ENCODE results near the gene ITM2C.
A peak's percentile ranks its signal among the peaks of the same experiment; 100 is the strongest.

ITM2C gene

DNA sequence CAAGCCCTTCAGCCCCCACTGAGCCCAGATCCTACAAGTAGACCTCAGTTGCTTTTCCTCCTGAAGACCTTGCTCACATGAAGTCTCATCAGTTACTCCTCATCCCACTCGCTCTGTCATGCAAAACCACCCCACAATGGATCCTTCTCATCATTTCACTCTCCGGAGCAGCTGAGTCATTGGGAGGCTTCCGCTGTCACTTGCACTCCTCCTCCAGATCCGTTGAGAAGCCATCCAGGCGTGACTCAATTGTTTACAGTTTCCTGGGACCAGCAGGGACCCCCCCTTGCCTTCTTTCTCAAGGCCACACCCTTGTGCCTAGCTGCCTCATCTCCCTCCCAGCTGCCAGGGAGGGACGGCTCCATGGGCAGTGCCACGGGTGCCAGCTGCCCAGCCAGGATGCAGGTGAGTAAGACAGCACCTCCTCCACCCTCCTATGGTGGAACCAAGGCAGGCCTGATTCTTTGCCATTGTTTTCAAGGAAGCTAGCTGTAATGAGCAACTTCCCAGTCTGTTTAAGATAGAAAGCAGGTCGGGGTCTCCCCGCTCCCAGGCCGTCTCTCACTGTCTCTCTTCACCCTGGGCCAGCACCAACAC lies 44.0 kb downstream of the ITM2C start:
- DNase-seq = no peak

DNA sequence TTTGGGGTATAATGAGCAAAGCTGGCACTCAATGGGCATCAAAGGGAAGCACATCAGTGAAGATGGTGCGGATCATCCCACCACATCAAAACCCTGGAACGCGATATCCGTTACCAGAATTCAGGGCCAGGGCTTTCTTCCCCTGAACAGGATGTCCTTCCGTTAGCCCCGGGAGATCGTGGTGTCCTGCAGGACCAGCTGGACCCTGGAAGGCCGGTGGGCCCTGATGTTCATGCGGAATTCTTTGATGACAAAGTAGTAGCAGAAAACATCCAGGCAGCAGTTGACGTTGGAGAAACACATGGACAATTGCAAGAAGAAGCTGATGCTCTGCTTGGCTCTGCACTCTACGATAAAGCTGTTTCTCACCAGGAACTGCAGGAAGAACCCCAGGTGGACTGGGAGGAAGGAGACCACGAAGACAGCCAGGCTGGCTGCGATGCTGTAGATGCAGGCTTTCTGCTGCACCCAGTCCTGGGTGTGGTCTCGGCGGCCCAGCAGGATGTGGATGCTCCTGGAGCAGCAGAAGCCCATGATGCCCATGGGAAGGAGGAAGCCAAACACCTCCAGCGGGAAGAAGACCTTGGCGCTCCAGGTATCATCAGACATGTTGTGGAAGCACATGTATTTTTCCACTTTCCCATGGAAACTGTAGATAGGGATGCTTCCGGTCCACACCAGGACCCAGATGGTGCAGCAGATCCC lies 45.3 kb downstream of the ITM2C start:
- DNase-seq = no peak

DNA sequence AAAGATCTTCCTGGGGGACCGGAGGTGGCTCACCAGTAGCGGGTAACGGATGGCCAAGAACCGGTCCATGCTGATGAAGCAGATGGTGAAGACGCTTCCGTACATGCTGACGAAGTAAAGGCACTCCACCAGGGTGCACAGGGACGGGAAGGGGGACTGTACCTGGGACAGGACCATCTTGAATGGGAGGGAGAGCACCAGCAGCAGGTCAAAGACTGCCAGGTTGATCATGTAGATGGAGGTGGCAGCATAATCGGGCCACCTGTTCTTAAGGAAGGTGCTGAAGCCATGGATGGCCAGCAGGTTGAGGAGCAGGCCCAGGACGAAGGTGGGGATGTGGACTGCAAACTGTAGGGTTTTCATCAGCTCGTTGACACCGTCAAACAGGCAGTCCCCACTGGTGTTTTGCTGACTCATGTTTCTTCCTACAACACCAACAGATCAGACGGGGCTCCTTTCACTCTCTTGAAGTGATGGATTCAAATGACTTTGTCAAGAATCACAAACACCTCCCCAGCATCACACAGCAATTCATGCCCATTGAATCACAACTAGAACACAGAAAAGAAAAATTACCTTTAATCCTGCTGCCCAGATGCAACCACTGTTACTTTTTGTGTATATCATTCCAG lies 45.9 kb downstream of the ITM2C start:
- no peak for DNase-seq

GRCh38 chr2:230912046-230912445 lies 47.3 kb downstream of the ITM2C start:
- no peak for DNase-seq

- DNase-seq = no peak
These were observed 48.0 kb downstream of the ITM2C start for GRCh38 chr2:230912724-230913123.

GRCh38 chr2:230913406-230914143 lies 48.8 kb downstream of the ITM2C start:
- DNase-seq = peak in 1 of 2 donors; percentile 47

- no peak for DNase-seq
These were observed 50.1 kb downstream of the ITM2C start for GRCh38 chr2:230914886-230915285.

DNA sequence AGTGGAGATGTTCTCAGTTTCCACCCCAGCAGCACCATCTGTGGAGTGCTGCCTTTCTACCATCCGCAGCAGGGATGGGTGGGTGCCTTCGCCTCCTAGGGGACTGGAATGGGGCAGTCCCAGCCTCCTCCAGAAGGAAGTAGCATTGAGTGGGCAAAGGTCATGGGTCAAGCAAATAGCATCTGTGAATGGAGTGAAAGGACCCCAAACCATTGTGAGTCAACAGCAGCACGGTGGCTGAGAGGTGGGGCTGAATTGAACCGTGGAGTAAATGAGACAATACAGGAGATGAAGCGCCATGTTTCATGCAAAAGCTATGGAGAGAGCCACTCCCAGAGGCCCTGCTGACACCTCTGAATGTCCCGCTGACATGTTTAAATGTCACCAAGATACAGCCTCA lies 50.6 kb downstream of the ITM2C start:
- DNase-seq = no peak

GRCh38 chr2:230916218-230916617 lies 51.5 kb downstream of the ITM2C start:
- no peak for DNase-seq

GRCh38 chr2:230919240-230919639 lies 54.5 kb downstream of the ITM2C start:
- no peak for DNase-seq

- no peak for DNase-seq
These were observed 54.9 kb downstream of the ITM2C start for GRCh38 chr2:230919681-230920080.

GRCh38 chr2:230920167-230920566 lies 55.4 kb downstream of the ITM2C start:
- DNase-seq = no peak

- DNase-seq = no peak
These were observed 57.3 kb downstream of the ITM2C start for GRCh38 chr2:230921806-230922595.

- no peak for DNase-seq
These were observed 58.4 kb downstream of the ITM2C start for GRCh38 chr2:230922951-230923717.

- no peak for DNase-seq
These were observed 59.3 kb downstream of the ITM2C start for GRCh38 chr2:230924092-230924469.

GRCh38 chr2:230924470-230925341 lies 60.0 kb downstream of the ITM2C start, which contains the start of gene GPR55:
Gene GPR55, minus strand, starts transcription at chr2:230925242. Its CDS starts 14,280 bp downstream, at chr2:230910962.
- DNase-seq = peak in 1 of 2 donors; percentile 56

DNA sequence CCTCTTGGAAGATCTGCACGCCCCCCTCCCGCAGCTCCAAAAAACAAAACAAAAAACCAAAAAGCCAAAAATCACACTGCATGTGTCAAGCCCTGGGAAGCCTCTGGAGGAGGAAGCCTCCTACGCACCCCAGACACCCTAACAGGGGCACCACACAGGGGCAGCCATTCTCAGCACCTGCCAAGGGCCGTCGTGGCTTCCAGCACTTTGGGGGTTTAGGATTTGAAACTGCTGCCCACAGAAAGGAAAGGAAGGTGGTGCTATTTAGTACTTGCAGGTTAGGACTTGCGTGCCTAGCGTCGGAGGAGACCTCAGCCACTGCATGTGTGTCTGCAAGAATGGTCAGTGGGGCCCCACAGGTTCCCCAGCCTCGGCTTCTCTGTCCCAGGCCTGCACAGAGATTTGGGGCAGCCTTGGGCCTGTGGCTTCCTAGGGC lies 60.7 kb downstream of the ITM2C start:
- DNase-seq = no peak

- DNase-seq = no peak
These were observed 61.4 kb downstream of the ITM2C start for GRCh38 chr2:230925879-230926765.

DNA sequence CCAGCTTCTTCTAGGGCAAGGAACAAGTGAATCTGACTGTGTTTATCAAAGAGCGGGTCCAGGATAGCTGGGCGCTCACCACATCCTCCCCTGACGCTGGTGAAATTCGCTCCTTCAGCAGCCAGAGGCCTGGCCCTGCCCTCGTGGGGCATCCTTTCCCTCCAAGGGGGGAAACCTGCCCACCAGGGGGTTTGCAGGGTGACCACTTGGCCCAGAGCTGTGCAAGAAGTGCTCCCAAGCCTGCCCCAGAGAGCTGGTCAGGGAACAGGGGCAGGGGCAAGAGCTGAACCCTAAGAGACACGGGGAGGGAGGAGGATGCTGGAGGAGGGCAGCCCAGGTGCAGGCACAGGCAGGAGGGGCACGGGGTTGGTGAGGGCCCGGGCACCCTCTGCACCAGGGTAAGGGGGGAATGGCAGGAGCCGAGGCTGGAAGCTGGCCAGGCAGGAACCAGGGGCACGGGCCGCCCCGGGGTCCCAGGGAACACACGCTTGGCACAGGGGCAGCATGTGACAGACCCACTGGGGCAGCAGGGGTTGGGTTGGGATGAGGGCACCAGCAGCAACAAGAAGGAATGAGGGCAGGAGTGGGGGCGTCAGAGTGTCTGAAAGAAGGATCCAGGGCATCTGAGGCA lies 63.1 kb downstream of the ITM2C start:
- no peak for DNase-seq

Measured in hippocampal formation (tissue), 2 donors.